HCEC 1CT (cell line): ENCODE results near the gene SAMD9.
A peak's percentile ranks its signal among the peaks of the same experiment; 100 is the strongest.
"Not testable (repeated sequence)": the region's sequence is repeated elsewhere in the genome, so short reads cannot be mapped to it uniquely, and the experiment has no call there.

Source experiments
- DNase-seq: peaks from one replicate; pipeline ENCODE4 v3.0.0-alpha.2; 2017

Gene SAMD9

DNA sequence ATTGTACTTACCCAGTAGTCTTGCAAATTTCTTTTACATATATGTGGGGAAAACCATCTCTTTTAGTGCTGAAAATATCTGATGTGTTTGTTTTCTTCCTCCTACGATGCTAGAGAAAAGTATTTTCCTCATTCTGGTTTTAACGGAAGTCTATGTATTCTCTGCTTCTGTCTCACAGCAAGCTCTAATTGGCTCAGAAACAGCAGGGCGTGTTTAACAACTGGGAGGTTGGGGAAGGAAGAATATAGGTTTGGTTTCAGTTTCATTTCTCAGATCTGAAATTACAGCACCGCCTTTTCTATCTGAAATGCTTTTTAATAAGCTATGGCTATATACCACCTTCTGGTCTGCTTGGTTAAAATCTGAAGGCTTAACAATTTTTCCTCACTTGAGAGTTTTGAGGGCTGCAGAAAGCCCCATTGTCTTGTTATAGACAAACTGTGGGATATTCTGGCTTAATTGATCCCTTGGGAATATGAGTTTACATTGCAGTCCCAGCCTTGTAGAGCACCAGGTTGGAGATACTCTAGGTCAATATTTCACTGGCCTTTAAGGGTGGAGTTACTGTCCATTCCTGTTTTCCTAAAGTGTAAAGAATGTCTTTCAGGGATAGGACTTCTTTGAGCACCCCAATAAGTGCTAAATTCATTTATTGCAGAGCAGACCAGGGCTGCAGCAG is at the start of gene SAMD9:
SAMD9 (minus strand) TSS at position 128 of the 679 bp plus-strand sequence. CDS start 11,882 bp downstream, outside the sequence.
- DNase-seq: peak; percentile 87

- peak; percentile 36 for DNase-seq
These were observed 47.7 kb upstream of the SAMD9 start for GRCh38 chr7:93165447-93165846.

DNA sequence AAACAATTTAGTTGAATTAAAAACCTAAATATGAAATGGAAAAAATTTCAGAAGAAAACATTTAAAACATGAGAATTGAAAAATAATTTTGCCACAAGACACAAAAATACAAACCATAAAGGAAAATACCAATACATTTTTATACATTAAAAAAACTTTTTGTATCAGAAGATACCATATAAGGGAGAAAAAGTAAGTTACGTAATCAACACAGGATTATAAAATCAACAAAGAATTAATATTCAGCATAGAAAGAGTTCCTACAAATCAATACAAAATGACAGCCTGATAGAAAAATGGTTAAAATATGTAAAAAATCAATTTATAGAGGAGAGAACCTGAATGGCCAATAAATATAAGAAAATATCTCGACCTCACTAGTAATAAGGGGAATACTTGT is 47.0 kb upstream of the SAMD9 start:
- DNase-seq: no peak

DNA sequence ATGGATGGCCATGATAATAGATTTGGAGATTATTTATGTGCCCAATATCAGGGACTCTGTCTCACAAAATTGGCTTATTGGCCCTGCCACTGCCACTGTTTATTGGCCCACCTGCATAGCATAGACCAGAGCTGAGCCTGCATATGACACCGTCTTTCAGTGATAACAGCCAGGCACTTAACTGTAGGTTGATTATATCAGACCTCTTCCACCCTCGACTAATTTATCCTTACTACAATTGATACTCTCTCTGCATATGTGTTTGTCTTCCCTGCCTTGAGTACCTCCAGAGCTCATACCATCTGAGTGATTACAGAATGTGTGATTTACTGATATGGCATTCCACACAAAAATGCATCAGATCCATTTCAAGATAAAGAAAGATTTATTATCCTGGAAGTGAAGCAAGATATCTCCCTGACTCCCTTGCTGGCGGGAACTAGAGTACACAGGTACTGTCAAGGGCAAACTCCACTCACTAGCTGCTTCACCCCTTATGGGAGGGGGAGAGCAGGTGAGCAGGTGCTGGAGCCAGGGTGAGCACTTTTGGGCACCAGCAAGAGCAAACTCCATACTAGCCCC is 43.5 kb upstream of the SAMD9 start:
- no peak for DNase-seq

DNA sequence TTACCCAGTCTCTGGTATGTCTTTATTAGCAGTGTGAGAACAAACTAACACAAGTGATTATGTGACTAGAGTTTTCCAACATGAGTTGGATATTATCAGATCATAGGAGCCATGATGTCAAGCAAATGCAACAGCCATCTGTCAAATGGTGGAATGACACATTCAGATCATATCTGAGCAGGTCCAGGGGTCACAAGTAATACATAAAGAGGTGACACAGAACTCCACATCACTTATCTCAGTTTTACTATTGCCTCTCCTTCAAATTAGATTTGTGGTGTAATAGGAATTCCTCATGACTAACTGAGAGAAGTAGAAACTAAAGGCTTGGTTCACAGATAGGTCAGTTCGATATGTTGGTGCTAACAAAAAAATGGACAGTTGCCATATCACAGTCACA is 42.6 kb upstream of the SAMD9 start:
- no peak for DNase-seq

DNA sequence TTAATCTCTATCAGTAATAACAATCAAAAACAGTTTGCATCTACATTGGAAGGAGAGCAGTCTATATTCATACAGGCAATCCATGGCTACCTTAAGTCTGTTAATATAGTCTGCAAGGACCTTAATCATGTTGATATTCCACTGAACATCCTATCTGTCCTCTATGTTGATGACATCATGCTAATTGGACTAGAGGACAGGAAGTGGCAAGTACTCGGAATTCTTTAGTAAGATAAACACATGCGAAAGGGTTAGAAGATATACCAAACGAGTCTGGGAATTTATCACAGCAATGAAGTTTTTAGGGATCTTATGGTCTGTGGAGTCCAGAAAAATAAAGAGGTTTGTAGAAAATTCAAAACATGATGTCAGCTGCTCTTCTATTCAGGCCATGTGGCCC is 41.7 kb upstream of the SAMD9 start:
- DNase-seq: peak; percentile 19

GRCh38 chr7:93156884-93157283 is 39.1 kb upstream of the SAMD9 start:
- DNase-seq: peak; percentile 25

- DNase-seq: peak; percentile 77
These were observed 32.5 kb upstream of the SAMD9 start for GRCh38 chr7:93150200-93150835.

GRCh38 chr7:93148727-93149126 is 30.9 kb upstream of the SAMD9 start:
- DNase-seq: no peak

GRCh38 chr7:93148144-93148543 is 30.4 kb upstream of the SAMD9 start, which contains the start of gene SAMD9L:
Gene SAMD9L, minus strand, starts transcription at chr7:93148385. Its CDS starts 12,414 bp downstream, at chr7:93135971.
- no peak for DNase-seq

DNA sequence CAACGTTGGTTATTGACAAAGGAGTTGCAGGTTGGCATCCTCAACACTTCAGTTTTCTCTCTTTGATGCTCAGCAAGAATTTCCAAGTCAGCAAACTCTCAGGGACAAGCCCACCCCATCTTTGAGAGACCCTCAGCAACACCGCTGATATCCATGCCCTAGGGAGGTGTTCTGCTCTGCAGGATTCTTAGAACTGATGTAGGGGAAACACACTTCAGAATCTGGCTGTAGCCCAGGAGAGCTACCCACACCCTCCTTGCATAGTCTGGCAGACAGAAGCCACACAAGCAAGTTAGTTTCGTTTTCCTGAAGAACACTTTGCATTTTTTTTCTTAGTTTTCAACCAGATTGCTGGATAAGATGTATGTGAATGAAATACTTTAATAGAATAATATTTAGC is 29.6 kb upstream of the SAMD9 start:
- DNase-seq: peak; percentile 57

- DNase-seq: no peak
These were observed 28.8 kb upstream of the SAMD9 start for GRCh38 chr7:93146472-93147141.

GRCh38 chr7:93146036-93146435 is 28.3 kb upstream of the SAMD9 start:
- no peak for DNase-seq

DNA sequence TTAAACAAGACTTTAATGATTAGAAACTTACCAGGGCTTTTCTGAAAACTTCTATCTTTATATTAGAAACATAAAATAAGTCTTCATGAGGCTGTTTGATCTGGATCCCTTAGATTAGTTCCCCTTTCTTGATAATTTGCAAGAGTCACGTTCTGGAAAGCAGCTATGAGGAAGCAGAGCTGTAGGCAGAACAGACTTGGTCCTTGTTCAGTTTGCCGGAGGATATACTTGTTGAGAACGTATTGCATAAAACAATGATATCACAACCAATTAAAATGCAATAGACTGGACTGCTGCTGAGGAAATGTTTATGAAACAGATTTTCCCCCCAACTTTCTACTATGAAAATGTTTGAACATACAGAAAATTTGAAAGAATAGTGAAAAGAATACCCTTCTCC is 27.6 kb upstream of the SAMD9 start:
- no peak for DNase-seq

DNA sequence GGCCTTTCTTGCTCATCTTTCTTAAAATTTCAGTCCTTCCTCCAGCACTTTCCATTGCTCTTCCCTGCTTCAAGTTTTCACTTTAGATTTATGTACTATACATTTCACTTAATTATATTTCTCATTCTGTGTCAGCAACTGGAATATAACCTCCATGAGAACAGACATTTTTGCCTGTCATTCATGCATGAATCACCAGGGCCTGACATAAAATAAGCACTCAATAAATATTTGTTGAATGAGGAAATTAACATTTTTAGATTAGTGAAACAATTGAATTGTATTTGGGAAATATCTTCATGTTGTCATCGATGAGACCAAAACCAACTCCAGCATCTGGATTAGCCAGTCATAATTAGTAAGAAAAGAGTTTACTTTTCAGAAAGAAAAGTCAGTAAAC is 24.3 kb upstream of the SAMD9 start:
- DNase-seq: peak; percentile 64

GRCh38 chr7:93140582-93141191 is 22.9 kb upstream of the SAMD9 start:
- no peak for DNase-seq

GRCh38 chr7:93138576-93138975 is 20.8 kb upstream of the SAMD9 start:
- no peak for DNase-seq

- DNase-seq: no peak
These were observed 15.2 kb upstream of the SAMD9 start for GRCh38 chr7:93133005-93133404.

DNA sequence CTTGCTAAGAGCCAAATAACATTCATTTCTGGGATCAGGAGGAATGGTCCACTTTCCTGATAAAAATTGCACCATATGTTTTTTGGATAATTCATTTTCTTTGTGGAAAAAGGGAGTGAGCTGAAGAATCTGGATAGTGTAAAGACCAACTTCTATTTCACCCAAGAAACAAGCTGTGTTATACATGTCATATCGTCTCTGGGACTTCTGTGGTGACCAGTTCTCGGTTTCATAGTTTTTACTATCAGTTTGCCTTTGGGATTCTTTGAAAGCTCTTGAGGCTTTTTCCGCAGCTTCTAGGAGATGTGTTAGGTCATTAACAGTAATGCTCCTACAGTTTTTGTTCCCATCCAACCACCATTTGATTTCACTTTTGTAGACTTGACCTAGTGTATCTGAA is 14.4 kb upstream of the SAMD9 start:
- no peak for DNase-seq

DNA sequence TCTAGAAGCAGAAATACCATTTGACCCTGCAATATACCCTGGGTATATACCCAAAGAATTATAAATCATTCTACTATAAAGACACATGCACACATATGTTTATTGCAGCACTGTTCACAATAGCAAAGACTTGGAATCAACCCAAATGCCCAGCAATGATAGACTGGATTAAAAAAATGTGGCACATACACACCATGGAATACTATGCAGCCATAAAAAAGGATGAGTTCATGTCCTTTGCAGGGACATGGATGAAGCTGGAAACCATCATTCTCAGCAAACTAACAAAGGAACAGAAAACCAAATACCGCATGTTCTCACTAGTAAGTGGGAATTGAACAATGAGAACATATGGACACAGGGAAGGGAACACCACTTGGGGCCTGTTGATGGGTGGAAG is 9.2 kb upstream of the SAMD9 start:
- not testable (repeated sequence) for DNase-seq

DNA sequence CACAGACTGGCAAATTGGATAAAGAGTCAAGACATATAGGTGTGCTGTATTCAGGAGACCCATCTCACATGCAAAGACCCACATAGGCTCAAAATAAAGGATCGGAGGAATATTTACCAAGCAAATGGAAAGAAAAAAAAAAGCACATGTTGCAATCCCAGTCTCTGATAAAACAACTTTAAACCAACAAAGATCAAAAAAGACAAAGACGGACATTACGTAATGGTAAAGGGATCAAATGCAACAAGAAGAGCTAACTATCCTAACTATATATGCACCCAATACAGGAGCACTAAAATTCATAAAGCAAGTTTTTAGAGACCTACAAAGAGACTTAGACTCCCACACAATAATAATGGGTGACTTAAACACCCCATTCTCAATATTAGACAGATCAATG is 5.8 kb upstream of the SAMD9 start:
- not testable (repeated sequence) for DNase-seq

DNA sequence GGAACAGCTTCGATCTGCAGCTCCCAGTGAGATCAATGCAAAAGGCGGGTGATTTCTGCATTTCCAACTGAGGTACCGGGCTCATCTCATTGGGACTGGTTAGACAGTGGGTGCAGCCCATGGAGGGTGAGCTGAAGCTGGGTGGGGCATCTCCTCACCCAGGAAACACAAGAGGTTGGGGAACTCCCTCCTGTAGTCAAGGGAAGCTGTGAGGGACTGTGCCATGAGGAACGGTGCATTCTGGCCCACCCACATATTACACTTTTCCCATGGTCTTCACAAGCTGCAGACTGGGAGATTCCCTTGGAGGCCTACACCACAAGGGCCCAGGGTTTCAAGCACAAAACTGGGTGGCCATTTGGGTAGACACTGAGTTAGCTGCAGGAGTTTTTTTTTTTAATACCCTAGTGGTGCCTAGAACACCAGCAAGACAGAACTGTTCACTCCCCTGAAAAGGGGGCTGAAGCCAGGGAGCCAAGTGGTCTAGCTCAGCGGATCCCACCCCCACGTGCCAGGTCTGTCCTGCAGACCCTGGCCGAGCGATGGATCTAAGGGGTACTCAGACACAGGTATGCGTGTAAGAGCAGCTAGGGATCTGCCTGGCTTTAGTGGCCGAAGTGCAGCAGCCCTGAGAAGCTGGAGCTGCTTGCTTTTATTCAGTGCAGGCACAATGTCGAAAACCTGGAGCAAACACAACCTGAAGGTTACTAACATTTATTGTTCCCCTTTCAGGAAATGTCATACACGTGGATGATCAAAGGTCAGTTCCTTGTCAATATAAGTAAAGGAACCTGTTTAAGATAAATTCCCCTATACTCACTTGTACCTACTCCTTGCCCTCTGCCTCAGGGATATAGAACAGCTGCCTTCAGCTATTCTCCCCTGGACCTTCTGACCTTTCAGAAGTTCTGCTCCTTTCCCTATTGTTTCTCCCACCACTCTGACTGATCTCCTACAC is 3.1 kb upstream of the SAMD9 start:
- no peak for DNase-seq
